GM21381 (cell line): ENCODE results near the gene C19orf67.

Experiments used
- ATAC-seq: cut with Tn5 transposase; IDR thresholded peaks from one replicate; pipeline ENCODE4 v1.9.1; 2021; ENCODE audit warnings: mild to moderate bottlenecking, moderate library complexity; ENCODE audit not compliant: unreplicated experiment

Gene C19orf67

GRCh38 chr19:14088634-14089411, 3.2 kb upstream of the C19orf67 start:
- ATAC-seq, result no peak

GRCh38 chr19:14086098-14086497, 515 bp upstream of the C19orf67 start:
- ATAC-seq, result no peak

- no peak for ATAC-seq
These were observed 3.0 kb downstream of the C19orf67 start for GRCh38 chr19:14082675-14082960.

- peak; percentile 18 for ATAC-seq
These were observed 3.5 kb downstream of the C19orf67 start for GRCh38 chr19:14081797-14082674.

- peak; percentile 78 for ATAC-seq
These were observed 4.4 kb downstream of the C19orf67 start for GRCh38 chr19:14080887-14081796.

- no peak for ATAC-seq
These were observed 7.2 kb downstream of the C19orf67 start for GRCh38 chr19:14078411-14078810.

GRCh38 chr19:14073925-14074838, 11.4 kb downstream of the C19orf67 start:
- ATAC-seq, result peak; percentile 10

GRCh38 chr19:14073261-14073924, 12.2 kb downstream of the C19orf67 start:
- ATAC-seq, result peak; percentile 47

- no peak for ATAC-seq
These were observed 12.9 kb downstream of the C19orf67 start, which contains the start of gene MISP3 for GRCh38 chr19:14072535-14073260. Gene MISP3, plus strand, starts transcription at chr19:14072786. Its CDS starts 524 bp downstream, at chr19:14073310.

- ATAC-seq, result no peak
These were observed 15.1 kb downstream of the C19orf67 start for GRCh38 chr19:14070268-14071050.

- ATAC-seq, result no peak
These were observed 19.4 kb downstream of the C19orf67 start for GRCh38 chr19:14066134-14066533.

- ATAC-seq, result no peak
These were observed 22.5 kb downstream of the C19orf67 start for GRCh38 chr19:14063105-14063504.

- no peak for ATAC-seq
These were observed 23.1 kb downstream of the C19orf67 start for GRCh38 chr19:14062558-14062855.

GRCh38 chr19:14061751-14062557, 23.6 kb downstream of the C19orf67 start, which contains the start of gene PALM3:
Gene PALM3, minus strand, starts transcription at chr19:14062076. Its CDS starts 96 bp downstream, at chr19:14061980.
- no peak for ATAC-seq

GRCh38 chr19:14061081-14061749, 24.4 kb downstream of the C19orf67 start:
- ATAC-seq, result no peak

- ATAC-seq, result no peak
These were observed 25.9 kb downstream of the C19orf67 start for GRCh38 chr19:14059652-14060155.
